HG02798 (cell line): ENCODE measurements around the gene JUND.

Experiments
- ATAC-seq: cut with Tn5 transposase; IDR thresholded peaks from one replicate; pipeline ENCODE4 v1.9.1; 2021; ENCODE audit warnings: mild to moderate bottlenecking; ENCODE audit not compliant: unreplicated experiment, poor library complexity

Gene JUND

GRCh38 chr19:18274219-18274780 lies 7.1 kb downstream of the JUND start, which contains the start of gene IQCN:
TSS of gene IQCN (minus strand) at chr19:18274452. CDS start at chr19:18269478, 4,974 bp downstream.
- ATAC-seq: no peak

- ATAC-seq: no peak
Observed at GRCh38 chr19:18273561-18274218, 7.7 kb downstream of the JUND start.

GRCh38 chr19:18271433-18271841 lies 10.0 kb downstream of the JUND start:
- no peak for ATAC-seq

- no peak for ATAC-seq
Observed at GRCh38 chr19:18270326-18270725, 11.1 kb downstream of the JUND start.

GRCh38 chr19:18269070-18269723 lies 12.2 kb downstream of the JUND start:
- no peak for ATAC-seq

- ATAC-seq: no peak
Observed at GRCh38 chr19:18266771-18267686, 14.4 kb downstream of the JUND start.

- ATAC-seq: no peak
Observed at GRCh38 chr19:18265582-18265981, 15.8 kb downstream of the JUND start.

- no peak for ATAC-seq
Observed at GRCh38 chr19:18264971-18265540, 16.4 kb downstream of the JUND start.

- no peak for ATAC-seq
Observed at GRCh38 chr19:18264137-18264854, 17.1 kb downstream of the JUND start.

GRCh38 chr19:18263324-18264136 lies 17.9 kb downstream of the JUND start:
- no peak for ATAC-seq

GRCh38 chr19:18262917-18263316 lies 18.5 kb downstream of the JUND start:
- no peak for ATAC-seq

- no peak for ATAC-seq
Observed at GRCh38 chr19:18262144-18262543, 19.3 kb downstream of the JUND start.

GRCh38 chr19:18261474-18261873 lies 19.9 kb downstream of the JUND start:
- no peak for ATAC-seq

- no peak for ATAC-seq
Observed at GRCh38 chr19:18259893-18260292, 21.5 kb downstream of the JUND start.

GRCh38 chr19:18257503-18258470 lies 23.6 kb downstream of the JUND start:
- ATAC-seq: no peak

- no peak for ATAC-seq
Observed at GRCh38 chr19:18254546-18255503, 26.6 kb downstream of the JUND start.

- ATAC-seq: no peak
Observed at GRCh38 chr19:18253716-18254115, 27.7 kb downstream of the JUND start.
